Erythroblast (primary cell): ENCODE measurements around the gene SCN3A.

Source experiments
- GATA1 ChIP-seq: IDR thresholded peaks from 2 replicates; pipeline ENCODE4 v1.6.1; 2011; ENCODE audit warnings: low read depth, mild to moderate bottlenecking, control low read depth, low read length, moderate library complexity
- POLR2A ChIP-seq: IDR thresholded peaks from 2 replicates; pipeline ENCODE4 v1.6.1; 2011; ENCODE audit warnings: mild to moderate bottlenecking, low read length

- TF ChIP-seq POLR2A, result no peak
- no peak for TF ChIP-seq GATA1
Measured at GRCh38 chr2:165068487-165068757, 135.4 kb downstream of the SCN3A start.
